Right lobe of liver (tissue), 6 donors: ENCODE data around the gene GPR39. TPM values are rescaled to one million over a fixed set of nuclear protein-coding genes. Genes with fewer than 3 reads are reported as not detected.
A peak's percentile ranks its signal among the peaks of the same experiment; 100 is the strongest.

ENCODE experiments used
- ATAC-seq, 4 donors: fragments of 200-7000 bp; cut with Tn5 transposase; one replicate each; pipeline ENCODE4 v1.9.1; 2020; ENCODE audit warnings: mild to moderate bottlenecking in 4 of 4, moderate library complexity in 4 of 4
- DNase-seq, 3 donors: peaks; one replicate each; pipeline ENCODE4 v3.0.0-alpha.2; 2020
- H3K27ac ChIP-seq, 3 donors: fragments of 200-600 bp; one replicate each; pipeline ENCODE4 v1.8.0; 2022
- H3K27me3 ChIP-seq, 2 donors: fragments of 200-600 bp; one replicate each; pipeline ENCODE4 v1.8.0; 2022
- H3K36me3 ChIP-seq, 4 donors: fragments of 200-600 bp; sonication (generic) in 1 of 4; one replicate each; pipeline versions ENCODE4 v1.5.1 to v1.8.0; 2017 to 2022; ENCODE audit warnings: control low read depth in 1 of 4
- H3K4me1 ChIP-seq, 4 donors: fragments of 200-600 bp; sonication (generic) in 1 of 4; one replicate each; pipeline versions ENCODE4 v1.5.1 to v1.8.0; 2017 to 2022; ENCODE audit warnings: control low read depth in 1 of 4
- H3K4me3 ChIP-seq, 3 donors: fragments of 200-600 bp; one replicate each; pipeline ENCODE4 v1.8.0; 2022
- H3K9me3 ChIP-seq, 4 donors: fragments of 200-600 bp; sonication (generic) in 1 of 4; one replicate each; pipeline versions ENCODE4 v1.5.1 to v1.8.0; 2017 to 2022; ENCODE audit warnings: control low read depth in 1 of 4
- CTCF ChIP-seq, 4 donors: fragments of 200-600 bp in 3 of 4; fragments of 450-650 bp in 1 of 4; IDR thresholded peaks; one replicate each; pipeline versions ENCODE4 v1.5.1 to v1.8.0; 2016 to 2022; ENCODE audit warnings: antibody characterized with exemption in 4 of 4, mild to moderate bottlenecking in 2 of 4
- POLR2A ChIP-seq: fragments of 450-650 bp; IDR thresholded peaks from one replicate; pipeline ENCODE4 v1.6.1; 2017; ENCODE audit warnings: antibody characterized with exemption, mild to moderate bottlenecking
- WGBS: methylation state at CpG from one replicate; pipeline ENCODE4 v1.1.6; 2018; ENCODE audit warnings: low coverage, low lambda C conversion rate; ENCODE audit not compliant: insufficient coverage; ENCODE audit errors: missing lambda C conversion rate; 5-methylcytosine and 5-hydroxymethylcytosine counted together
- intact Hi-C, 2 donors: fragments of 100-400 bp; cut with DNase I; formaldehyde crosslinking; loops; one replicate each; pipeline versions ENCODE4 v1.11.2 to v1.14.1; 2022
- total RNA-seq, 6 experiments: library from RNA; depleted of rRNA in 2 of 6; stranded (reverse); fragments of >200 nt in 2 of 6; fragmentation: NEBNext Ultra II Directional in 3 of 6; extraction: Animal tissue kit (Norgen Biotek cat#: 25700) in 3 of 6; gene quantifications; one replicate each; pipeline versions ENCODE4 v1.1.0 to v1.2.4, GENCODE V29; 2016 to 2023
- donor health status: DM: no; HTN: yes; CAD: no.
- donor health status: DM: no; HTN: no; CAD: no.
- donor health status: DM: no; HTN: no; CAD: no.
- donor health status: DM: no; HTN: yes; CAD: no.
- donor health status: DM: no; HTN: yes; CAD: no.

The GPR39 gene
- total RNA-seq, 6 experiments from 2014 or later = 3.6 to 9.1 (median 6.0) TPM

GRCh38 chr2:132468821-132469675 lies 52.4 kb downstream of the GPR39 start:
- Histone ChIP-seq H3K27ac (no peak overlapping the region), H3K36me3 (peaks cover 0 to 3% (median 0%) of the 10 kb centered on the region in 4 donors), H3K4me3 (no peak overlapping the region), H3K9me3 (peaks cover 0 to 35% (median 9%) of the 10 kb centered on the region in 4 donors), H3K4me1 (no peaks in the 10 kb centered on the region), H3K27me3 (no peaks in the 10 kb centered on the region)
- ATAC-seq (peak in 1 of 4 donors; percentile 22), DNase-seq (no peak)
- no peak for TF ChIP-seq POLR2A
- TF ChIP-seq CTCF (IDR thresholded peaks at IDR 0.05) = no peak
- intact Hi-C loops = no loop called here
- 78% methylated on average over 7 of the region's 9 CpGs for WGBS

GRCh38 chr2:132470746-132471145 lies 54.1 kb downstream of the GPR39 start:
- H3K4me1 ChIP-seq = no peaks in the 10 kb centered on the region
- peaks cover 0 to 28% (median 6%) of the 10 kb centered on the region in 4 donors for H3K9me3 ChIP-seq
- WGBS = 100% methylated on average over 1 of the region's 2 CpGs
- DNase-seq (no peak), ATAC-seq (no peak)
- H3K4me3 ChIP-seq = no peak overlapping the region
- no peaks in the 10 kb centered on the region for H3K27me3 ChIP-seq
- no peaks in the 10 kb centered on the region for H3K36me3 ChIP-seq
- intact Hi-C loops = no loop called here
- no peak overlapping the region for H3K27ac ChIP-seq
- TF ChIP-seq POLR2A (no peak), CTCF (IDR thresholded peaks at IDR 0.05) (no peak)

GRCh38 chr2:132473174-132473883 lies 56.7 kb downstream of the GPR39 start:
- 100% methylated on average over 2 of the region's 2 CpGs for WGBS
- TF ChIP-seq POLR2A (no peak), CTCF (IDR thresholded peaks at IDR 0.05) (no peak)
- Histone ChIP-seq H3K27ac (no peak overlapping the region), H3K9me3 (peaks cover 0 to 4% (median 0%) of the 10 kb centered on the region in 4 donors), H3K4me3 (no peak overlapping the region), H3K27me3 (no peaks in the 10 kb centered on the region), H3K4me1 (no peaks in the 10 kb centered on the region), H3K36me3 (no peaks in the 10 kb centered on the region)
- intact Hi-C loops = no loop called here
- no peak for DNase-seq
- no peak for ATAC-seq

- Histone ChIP-seq H3K9me3 (no peaks in the 10 kb centered on the region), H3K36me3 (no peaks in the 10 kb centered on the region), H3K4me3 (no peak overlapping the region), H3K27me3 (no peaks in the 10 kb centered on the region), H3K4me1 (no peaks in the 10 kb centered on the region), H3K27ac (no peak overlapping the region)
- TF ChIP-seq CTCF (IDR thresholded peaks at IDR 0.05) = no peak
- TF ChIP-seq POLR2A = no peak
- 61% methylated on average over 2 of the region's 2 CpGs for WGBS
- intact Hi-C loops = no loop called here
- no peak for DNase-seq
- no peak for ATAC-seq
These were observed 59.0 kb downstream of the GPR39 start for GRCh38 chr2:132475615-132476014.
